ENCODE results near the gene SLC39A5.

DNA sequence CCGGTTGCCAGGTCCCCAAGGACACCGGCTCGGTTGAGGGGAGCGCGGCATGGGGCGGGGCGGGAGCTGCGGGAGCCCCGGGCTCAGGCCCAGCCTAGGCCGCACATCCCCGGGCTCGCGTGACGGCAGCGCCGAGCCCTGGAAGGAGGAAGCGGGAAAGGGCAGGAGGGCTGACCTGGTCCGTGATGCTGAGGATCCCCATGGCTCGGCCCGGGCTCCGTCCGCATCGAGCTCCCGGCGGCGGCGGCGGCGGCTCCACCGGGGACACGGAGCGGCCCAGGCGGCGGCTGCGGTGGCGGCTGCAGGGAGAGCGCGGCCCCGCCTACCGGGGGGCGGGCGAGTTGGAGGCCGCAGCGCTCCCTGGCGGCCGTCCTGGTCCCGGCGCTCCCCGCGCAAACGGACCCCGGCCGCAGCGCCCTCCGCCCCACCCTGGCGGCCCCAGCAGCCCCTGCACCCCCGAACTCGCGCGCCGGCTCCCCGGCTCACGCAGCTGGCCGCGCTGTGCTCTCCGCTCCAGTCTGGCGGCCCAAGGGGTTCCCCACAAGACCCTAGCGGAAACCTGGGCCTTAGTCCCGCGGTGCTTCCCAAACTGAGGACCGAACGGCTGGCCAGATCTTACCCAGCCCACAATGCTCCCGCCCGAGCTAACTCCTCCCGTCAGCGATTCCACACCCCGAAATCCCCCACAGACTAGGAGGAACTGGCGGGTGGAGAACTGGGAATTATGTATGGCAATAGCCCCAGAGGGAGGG, 28.4 kb downstream of the SLC39A5 start, which contains the start of gene ANKRD52:
- TF ChIP-seq EZH2 (IDR thresholded peaks at IDR 0.05; ENCODE audit: insufficient read depth, poor library complexity, severe bottlenecking), result no peak
- TF ChIP-seq EZH2phosphoT487 (IDR thresholded peaks at IDR 0.05; ENCODE audit: insufficient read depth, low read depth), result no peak
